DND-41 (cell line): Measurements from ENCODE around the gene NCCRP1.

Experiments used
- ATAC-seq: fragments of 200-7000 bp; cut with Tn5 transposase; 3 replicates; pipeline ENCODE4 v1.9.1; 2021; ENCODE audit warnings: low read depth; ENCODE audit not compliant: insufficient read depth
- DNase-seq: peaks from one replicate; pipeline ENCODE4 v3.0.0-alpha.2; 2020
- H2AFZ ChIP-seq: 2 replicates; pipeline ENCODE4 v1.6.0; 2012; ENCODE audit warnings: low read depth, low read length
- H3K27ac ChIP-seq: 2 replicates; pipeline ENCODE4 v1.5.1; 2012; ENCODE audit warnings: low read length, inconsistent platforms
- H3K27me3 ChIP-seq: fragments of 200-600 bp; sonication (generic); 2 replicates; pipeline ENCODE4 v1.6.0; 2012; ENCODE audit warnings: low read length, mild to moderate bottlenecking, inconsistent platforms; ENCODE audit not compliant: insufficient read depth, poor library complexity
- H3K36me3 ChIP-seq: 2 replicates; pipeline ENCODE4 v1.5.1; 2012; ENCODE audit warnings: low read length, inconsistent platforms; ENCODE audit not compliant: insufficient read depth
- H3K4me1 ChIP-seq: 2 replicates; pipeline ENCODE4 v1.5.1; 2012; ENCODE audit warnings: mild to moderate bottlenecking, low read length; ENCODE audit not compliant: insufficient read depth
- H3K4me2 ChIP-seq: 2 replicates; pipeline ENCODE4 v1.6.0; 2012; ENCODE audit warnings: mild to moderate bottlenecking, moderate library complexity, low read length, inconsistent platforms; ENCODE audit not compliant: insufficient read depth
- H3K4me3 ChIP-seq, 2 experiments: fragments of 200-600 bp in 1 of 2; shearing (Covaris generic) in 1 of 2; 2 replicates each; pipeline ENCODE4 v1.5.1; 2012 to 2016; ENCODE audit warnings: inconsistent platforms in 2 of 2, low read length in 2 of 2, mild to moderate bottlenecking in 2 of 2, low read depth in 1 of 2, moderate library complexity in 1 of 2
- H3K79me2 ChIP-seq: 2 replicates; pipeline ENCODE4 v1.6.0; 2012; ENCODE audit warnings: low read length, inconsistent platforms; ENCODE audit not compliant: insufficient read depth
- H3K9ac ChIP-seq: 2 replicates; pipeline ENCODE4 v1.6.0; 2012; ENCODE audit warnings: low read depth, mild to moderate bottlenecking, inconsistent platforms, low read length, moderate library complexity
- H3K9me3 ChIP-seq: 2 replicates; pipeline ENCODE4 v1.5.1; 2012; ENCODE audit warnings: low read length, moderate library complexity, mild to moderate bottlenecking, inconsistent platforms; ENCODE audit not compliant: insufficient read depth, severe bottlenecking
- H4K20me1 ChIP-seq: 2 replicates; pipeline ENCODE4 v1.6.0; 2012; ENCODE audit warnings: low read length; ENCODE audit not compliant: insufficient read depth
- CTCF ChIP-seq: IDR thresholded peaks from 2 replicates; pipeline ENCODE4 v1.5.1; 2012; ENCODE audit warnings: borderline replicate concordance, low read length, moderate library complexity, mild to moderate bottlenecking; ENCODE audit not compliant: poor library complexity, severe bottlenecking; ENCODE audit errors: extremely low read depth
- EZH2 ChIP-seq: IDR thresholded peaks from 3 replicates; pipeline ENCODE4 v1.6.1; 2012; ENCODE audit warnings: borderline replicate concordance, low read depth, mild to moderate bottlenecking, moderate library complexity, low read length, inconsistent platforms; ENCODE audit not compliant: severe bottlenecking

The NCCRP1 gene

GRCh38 chr19:39199025-39199424 lies 2.3 kb downstream of the NCCRP1 start:
- no peak for DNase-seq

GRCh38 chr19:39200066-39200802 lies 3.5 kb downstream of the NCCRP1 start:
- TF ChIP-seq CTCF (no peak), EZH2 (no peak)
- Histone ChIP-seq H3K4me2 (no peak overlapping the region), H3K79me2 (no peaks in the 10 kb centered on the region), H2AFZ (no peak overlapping the region), H3K27me3 (no peaks in the 10 kb centered on the region), H3K9me3 (no peaks in the 10 kb centered on the region), H3K27ac (no peak overlapping the region), H3K36me3 (no peaks in the 10 kb centered on the region), H3K4me1 (no peaks in the 10 kb centered on the region), H3K9ac (no peak overlapping the region), H4K20me1 (no peaks in the 10 kb centered on the region), H3K4me3 (no peak overlapping the region)
- ATAC-seq (no peak), DNase-seq (no peak)

More at GRCh38 chr19:39199025-39199424, 2.3 kb downstream of the NCCRP1 start:
- H4K20me1 ChIP-seq: no peaks in the 10 kb centered on the region
- TF ChIP-seq EZH2 (no peak), CTCF (no peak)
- H3K4me2 ChIP-seq: no peak overlapping the region
- no peak overlapping the region for H3K27ac ChIP-seq
- no peak for ATAC-seq
- H3K4me1 ChIP-seq: no peaks in the 10 kb centered on the region
- H3K4me3 ChIP-seq: no peak overlapping the region
- H3K79me2 ChIP-seq: no peaks in the 10 kb centered on the region
- H3K36me3 ChIP-seq: no peaks in the 10 kb centered on the region
- no peak overlapping the region for H2AFZ ChIP-seq
- H3K27me3 ChIP-seq: no peaks in the 10 kb centered on the region
- no peaks in the 10 kb centered on the region for H3K9me3 ChIP-seq
- no peak overlapping the region for H3K9ac ChIP-seq

- H3K4me2 ChIP-seq: no peak overlapping the region
- no peaks in the 10 kb centered on the region for H3K79me2 ChIP-seq
- TF ChIP-seq CTCF (no peak), EZH2 (no peak)
- no peaks in the 10 kb centered on the region for H3K36me3 ChIP-seq
- no peak overlapping the region for H3K27ac ChIP-seq
- DNase-seq (no peak), ATAC-seq (no peak)
- H3K9me3 ChIP-seq: no peaks in the 10 kb centered on the region
- no peaks in the 10 kb centered on the region for H3K27me3 ChIP-seq
- H3K9ac ChIP-seq: no peak overlapping the region
- no peaks in the 10 kb centered on the region for H4K20me1 ChIP-seq
- H3K4me3 ChIP-seq: no peak overlapping the region
- H2AFZ ChIP-seq: no peak overlapping the region
- no peaks in the 10 kb centered on the region for H3K4me1 ChIP-seq
Observed at GRCh38 chr19:39200803-39201115, 4.0 kb downstream of the NCCRP1 start.

- Histone ChIP-seq H3K27me3 (peaks cover 4% of the 10 kb centered on the region), H4K20me1 (no peaks in the 10 kb centered on the region), H3K4me1 (no peaks in the 10 kb centered on the region), H3K79me2 (no peaks in the 10 kb centered on the region), H3K4me2 (no peak overlapping the region), H3K9ac (no peak overlapping the region), H2AFZ (no peak overlapping the region), H3K9me3 (no peaks in the 10 kb centered on the region), H3K36me3 (no peaks in the 10 kb centered on the region), H3K27ac (no peak overlapping the region), H3K4me3 (no peak overlapping the region)
- no peak for DNase-seq
- TF ChIP-seq EZH2: no peak
- TF ChIP-seq CTCF: no peak
- no peak for ATAC-seq
Observed at GRCh38 chr19:39202998-39203355, 6.2 kb downstream of the NCCRP1 start.
